Measurements from ENCODE around the gene COLGALT1.

GRCh38 chr19:17580470-17581144, 25.2 kb downstream of the COLGALT1 start:
- TF ChIP-seq YY1 (IDR thresholded peaks at IDR 0.05; ENCODE audit: insufficient read depth, insufficient read length) (no peak), ZNF274 (IDR thresholded peaks at IDR 0.05; ENCODE audit: low read depth, low read length) (no peak)

Data from NT2/D1 (cell line).